HL-60 (cell line): ENCODE data around the gene MAP1LC3A.

Source experiments
- DNase-seq, 2 experiments: peaks; one replicate each; pipeline ENCODE4 v3.0.0-alpha.2; 2010 to 2020; ENCODE audit warnings: low read depth in 1 of 2, low spot score in 1 of 2
- H3K27ac ChIP-seq: fragments of 250-450 bp; sonication (Bioruptor Pico); replicated peaks from 2 replicates; pipeline ENCODE4 v1.5.1; 2020; ENCODE audit warnings: mild to moderate bottlenecking, moderate library complexity
- H3K27me3 ChIP-seq: fragments of 250-450 bp; sonication (Bioruptor Pico); 2 replicates; pipeline ENCODE4 v1.5.1; 2021; ENCODE audit warnings: mild to moderate bottlenecking, moderate library complexity; ENCODE audit not compliant: insufficient read depth, poor library complexity, severe bottlenecking
- H3K4me3 ChIP-seq: replicated peaks from 2 replicates; pipeline ENCODE4 v1.5.1; 2011; ENCODE audit warnings: mild to moderate bottlenecking, control low read depth, low read length; ENCODE audit not compliant: insufficient read depth
- GABPA ChIP-seq: IDR thresholded peaks from 2 replicates; pipeline ENCODE4 v1.6.1; 2012; ENCODE audit warnings: low read depth
- POLR2AphosphoS5 ChIP-seq: IDR thresholded peaks from 2 replicates; pipeline ENCODE4 v1.6.1; 2012; ENCODE audit warnings: low read depth
- REST ChIP-seq: IDR thresholded peaks from 2 replicates; pipeline ENCODE4 v1.6.1; 2012; ENCODE audit warnings: low read depth; ENCODE audit not compliant: insufficient replicate concordance
- SPI1 ChIP-seq: IDR thresholded peaks from 2 replicates; pipeline ENCODE4 v1.6.1; 2012; ENCODE audit warnings: low read depth, mild to moderate bottlenecking, borderline replicate concordance
- TF ChIP-seq, protein P1 (sequence below): IDR thresholded peaks from one replicate; pipeline ENCODE4 v1.5.1; 2011; ENCODE audit warnings: low read length, control low read depth, inconsistent platforms; ENCODE audit not compliant: insufficient read depth

MAP1LC3A gene

GRCh38 chr20:34544109-34544796, 14.3 kb upstream of the MAP1LC3A start:
- Histone ChIP-seq H3K4me3 (no peak overlapping the region), H3K27me3 (no peaks in the 10 kb centered on the region), H3K27ac (no peak overlapping the region)
- TF ChIP-seq, protein P1, sequence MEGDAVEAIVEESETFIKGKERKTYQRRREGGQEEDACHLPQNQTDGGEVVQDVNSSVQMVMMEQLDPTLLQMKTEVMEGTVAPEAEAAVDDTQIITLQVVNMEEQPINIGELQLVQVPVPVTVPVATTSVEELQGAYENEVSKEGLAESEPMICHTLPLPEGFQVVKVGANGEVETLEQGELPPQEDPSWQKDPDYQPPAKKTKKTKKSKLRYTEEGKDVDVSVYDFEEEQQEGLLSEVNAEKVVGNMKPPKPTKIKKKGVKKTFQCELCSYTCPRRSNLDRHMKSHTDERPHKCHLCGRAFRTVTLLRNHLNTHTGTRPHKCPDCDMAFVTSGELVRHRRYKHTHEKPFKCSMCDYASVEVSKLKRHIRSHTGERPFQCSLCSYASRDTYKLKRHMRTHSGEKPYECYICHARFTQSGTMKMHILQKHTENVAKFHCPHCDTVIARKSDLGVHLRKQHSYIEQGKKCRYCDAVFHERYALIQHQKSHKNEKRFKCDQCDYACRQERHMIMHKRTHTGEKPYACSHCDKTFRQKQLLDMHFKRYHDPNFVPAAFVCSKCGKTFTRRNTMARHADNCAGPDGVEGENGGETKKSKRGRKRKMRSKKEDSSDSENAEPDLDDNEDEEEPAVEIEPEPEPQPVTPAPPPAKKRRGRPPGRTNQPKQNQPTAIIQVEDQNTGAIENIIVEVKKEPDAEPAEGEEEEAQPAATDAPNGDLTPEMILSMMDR: no peak
- no peak for TF ChIP-seq SPI1
- TF ChIP-seq REST: no peak
- TF ChIP-seq GABPA: no peak
- no peak for TF ChIP-seq POLR2AphosphoS5
- no peak for DNase-seq

GRCh38 chr20:34546751-34547181, 11.8 kb upstream of the MAP1LC3A start:
- no peaks in the 10 kb centered on the region for H3K27me3 ChIP-seq
- DNase-seq: no peak
- TF ChIP-seq SPI1 (no peak), POLR2AphosphoS5 (no peak), GABPA (no peak), REST (no peak)
- TF ChIP-seq, protein P1: no peak
- H3K27ac ChIP-seq: no peak overlapping the region
- no peak overlapping the region for H3K4me3 ChIP-seq

- no peak for DNase-seq
- TF ChIP-seq, protein P1: no peak
- no peak for TF ChIP-seq SPI1
- no peak for TF ChIP-seq GABPA
- no peak for TF ChIP-seq REST
- no peaks in the 10 kb centered on the region for H3K27me3 ChIP-seq
- no peak overlapping the region for H3K4me3 ChIP-seq
- H3K27ac ChIP-seq: no peak overlapping the region
These were observed 10.5 kb upstream of the MAP1LC3A start for GRCh38 chr20:34547844-34548613.
